NCI-H526 treated with DMSO at 0.1 percent for 48 hours (cell line): ENCODE measurements around the gene NAT8L.
A peak's percentile ranks its signal among the peaks of the same experiment; 100 is the strongest.

Experiments
- DNase-seq: peaks from one replicate; lab custom pipeline; 2025; lab: John Stamatoyannopoulos, UW

Gene NAT8L

GRCh38 chr4:2046031-2046961, 12.8 kb upstream of the NAT8L start:
- DNase-seq, result no peak

- DNase-seq, result no peak
Observed at GRCh38 chr4:2047031-2047660, 12.0 kb upstream of the NAT8L start.

- no peak for DNase-seq
Observed at GRCh38 chr4:2047781-2048581, 11.1 kb upstream of the NAT8L start.

DNA sequence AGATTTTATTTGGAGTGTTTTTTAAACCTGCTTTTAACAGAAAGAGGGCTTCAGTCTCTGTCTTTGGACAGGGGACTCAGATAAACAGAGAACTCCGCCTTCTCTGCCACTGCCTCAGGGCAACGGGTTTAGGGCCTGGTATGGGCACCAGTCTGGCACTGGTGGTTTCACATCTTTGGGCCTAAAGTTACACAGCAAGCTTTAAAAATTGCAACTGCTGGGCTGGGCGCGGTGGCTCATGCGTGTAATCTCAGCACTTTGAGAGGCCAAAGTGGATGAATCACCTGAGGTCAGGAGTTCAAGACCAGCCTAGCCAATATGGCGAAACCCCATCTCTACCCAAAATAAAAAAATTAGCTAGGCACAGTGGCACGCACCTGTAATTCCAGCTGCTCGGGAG, 10.3 kb upstream of the NAT8L start:
- no peak for DNase-seq

DNA sequence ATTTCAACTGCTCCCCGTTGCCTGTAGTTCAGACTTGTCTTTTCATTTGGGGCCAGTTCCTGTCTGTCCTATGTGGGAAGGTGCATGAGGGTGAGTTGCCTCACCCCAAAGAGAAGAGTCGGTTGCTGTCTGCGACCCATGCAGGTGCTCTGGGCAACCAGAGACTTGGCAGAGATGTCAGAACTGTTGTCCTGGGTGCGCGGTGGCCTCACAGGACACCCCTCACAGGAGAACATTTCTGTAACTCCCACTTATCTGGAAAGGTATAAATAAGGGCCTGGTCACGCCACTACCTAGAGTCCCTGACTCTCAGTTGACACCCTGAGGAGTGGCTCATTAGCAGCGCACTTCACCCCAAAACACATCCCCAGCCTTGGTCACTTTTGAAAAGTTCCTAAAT, 9.7 kb upstream of the NAT8L start:
- no peak for DNase-seq

DNA sequence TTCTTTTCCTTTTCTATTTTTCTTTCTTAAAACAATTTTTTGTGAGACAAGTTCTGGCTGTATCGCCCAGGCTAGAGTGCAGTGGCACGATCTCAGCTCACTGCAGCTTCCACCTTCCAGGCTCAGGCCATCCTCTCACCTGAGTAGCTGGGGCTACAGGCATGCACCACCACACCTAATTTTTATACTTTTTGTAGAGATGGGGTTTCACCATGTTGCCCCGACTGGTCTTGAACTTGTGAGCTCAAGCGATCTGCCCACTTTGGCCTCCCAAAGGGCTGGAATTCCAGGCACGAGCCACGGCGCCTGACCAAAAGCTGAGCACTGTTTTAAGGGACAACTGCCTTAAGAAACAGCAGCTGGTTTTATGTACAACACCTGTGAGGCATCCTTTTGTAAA, 9.3 kb upstream of the NAT8L start:
- DNase-seq, result no peak

DNA sequence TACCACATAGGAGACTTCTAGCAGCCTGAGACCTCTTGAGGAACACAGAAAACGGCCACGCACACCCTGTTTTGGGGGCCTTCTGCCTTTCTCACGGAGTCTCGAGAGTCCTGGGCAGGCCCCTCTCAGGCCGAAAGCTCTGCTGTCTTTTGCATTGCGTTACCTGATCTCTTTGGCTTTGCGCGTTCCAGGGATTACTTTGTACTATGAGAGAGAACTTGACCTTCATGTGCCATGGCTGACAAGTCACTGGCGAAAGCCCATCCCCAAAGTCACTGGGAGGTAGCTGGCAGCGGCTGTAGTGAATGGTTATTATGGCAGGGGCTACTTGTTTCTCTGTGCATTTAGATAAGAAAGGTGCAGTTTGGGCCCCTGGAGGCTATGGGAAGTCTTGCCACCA, 8.0 kb upstream of the NAT8L start:
- no peak for DNase-seq

- DNase-seq, result no peak
Observed at GRCh38 chr4:2054217-2054616, 4.9 kb upstream of the NAT8L start.

GRCh38 chr4:2057382-2058065, 1.6 kb upstream of the NAT8L start:
- DNase-seq, result no peak

DNA sequence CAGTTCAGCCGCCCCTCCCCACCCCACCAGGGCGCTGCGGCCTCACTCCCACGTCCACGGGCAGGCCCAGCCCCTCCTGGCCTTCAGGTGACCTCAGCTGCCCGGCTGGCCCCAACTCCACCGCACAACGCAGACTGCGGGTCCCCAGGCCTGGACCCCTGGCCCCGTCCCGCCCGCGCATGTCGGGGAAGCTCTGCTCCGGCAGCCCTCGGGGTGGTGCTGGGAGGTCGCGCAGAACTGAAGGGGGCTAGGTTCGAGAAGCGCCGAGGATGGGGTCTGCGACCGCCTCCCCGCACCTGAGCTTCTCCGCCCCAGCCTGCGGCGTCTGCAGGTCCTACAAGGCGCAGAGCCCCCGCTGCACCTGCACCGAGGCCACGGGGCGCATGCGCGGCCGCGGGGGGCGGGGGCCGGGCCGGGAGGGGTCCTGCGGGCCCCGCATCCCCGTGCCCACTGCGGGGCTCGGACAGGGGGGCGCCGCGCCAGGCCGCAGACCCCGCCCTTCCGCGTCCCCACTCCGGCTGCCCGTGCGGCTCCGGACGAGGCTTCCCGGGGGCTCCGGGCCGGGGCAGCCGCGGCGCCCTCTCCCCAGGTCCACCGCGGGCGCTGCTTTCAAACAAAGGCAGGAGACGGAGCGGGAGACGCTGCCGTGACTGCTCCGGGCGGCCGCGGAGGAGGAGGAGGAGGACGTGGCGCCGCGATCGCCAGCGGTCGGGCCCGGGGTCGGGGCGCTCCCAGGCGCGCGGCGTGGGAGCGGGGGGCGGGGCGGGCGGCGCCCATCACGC, 672 bp upstream of the NAT8L start:
- peak; percentile 26 for DNase-seq

- no peak for DNase-seq
Observed at GRCh38 chr4:2059726-2060602, 837 bp downstream of the NAT8L start.

DNA sequence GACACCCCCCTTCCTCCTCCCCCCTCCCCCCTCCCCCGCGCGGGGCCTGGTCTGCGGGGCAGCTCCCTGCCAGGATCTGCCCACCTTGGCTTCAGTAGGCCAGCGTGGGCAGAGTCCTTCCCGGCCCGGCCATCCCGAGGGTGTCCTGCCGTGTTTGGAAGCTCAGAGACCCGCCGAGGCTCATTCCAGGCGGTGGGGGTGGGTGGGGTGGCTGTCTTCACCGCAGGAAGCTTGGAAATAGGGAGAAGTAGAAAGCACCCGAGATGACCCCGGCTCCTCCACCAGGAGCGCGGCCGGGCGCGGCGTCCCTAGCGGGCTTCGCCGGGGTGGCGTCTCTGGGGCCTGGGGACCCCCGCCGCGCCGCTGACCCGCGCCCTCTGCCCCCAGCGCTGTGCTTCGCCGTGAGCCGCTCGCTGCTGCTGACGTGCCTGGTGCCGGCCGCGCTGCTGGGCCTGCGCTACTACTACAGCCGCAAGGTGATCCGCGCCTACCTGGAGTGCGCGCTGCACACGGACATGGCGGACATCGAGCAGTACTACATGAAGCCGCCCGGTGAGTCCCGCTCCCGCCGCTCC, 1.6 kb downstream of the NAT8L start:
- no peak for DNase-seq

DNA sequence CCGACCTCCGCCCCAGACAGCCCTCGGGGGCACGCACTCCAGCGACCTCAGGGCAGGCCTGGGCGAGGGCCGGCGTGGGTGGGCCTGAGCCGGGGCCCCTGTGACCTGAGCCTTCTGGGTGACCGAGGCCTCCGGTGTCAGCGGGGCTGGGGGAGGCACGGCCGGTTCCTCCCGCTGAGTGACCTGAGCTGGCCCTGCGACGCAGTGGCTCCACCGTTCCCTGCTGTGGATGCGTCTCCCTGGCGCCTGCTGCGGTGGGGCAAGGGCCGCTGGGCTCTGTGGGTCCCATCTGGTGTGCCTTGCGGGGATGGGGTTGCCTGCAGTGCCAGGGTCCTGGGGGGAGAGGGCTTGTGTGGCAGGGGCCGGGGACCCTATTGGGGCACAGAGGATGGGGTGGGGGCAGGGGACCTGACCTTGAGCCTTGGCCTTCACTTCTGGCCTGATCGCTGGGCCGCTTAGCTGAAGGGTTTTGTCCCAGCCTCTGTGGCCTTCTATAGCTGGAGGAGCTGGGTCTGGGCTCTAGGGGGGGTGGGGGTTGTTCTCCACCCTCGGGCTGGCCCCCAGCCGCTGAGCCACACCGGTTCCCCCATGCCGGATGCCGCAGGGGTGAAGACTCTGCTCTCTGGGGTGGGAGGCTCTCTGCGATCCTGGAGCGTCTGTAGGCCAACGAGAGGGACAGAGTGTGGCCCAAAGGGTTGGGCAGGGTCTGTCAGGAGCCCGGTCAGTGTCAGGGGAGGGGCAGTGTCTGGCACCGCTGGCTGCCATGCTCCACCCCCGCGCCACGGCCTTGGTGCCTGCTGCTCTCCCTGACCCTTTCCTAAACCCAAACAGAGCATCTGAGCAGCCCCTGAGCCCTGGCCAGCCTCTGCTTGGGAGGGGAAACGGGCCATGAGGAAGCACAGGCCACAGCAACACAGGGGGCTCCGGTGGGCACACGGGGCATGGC, 2.3 kb downstream of the NAT8L start:
- DNase-seq, result no peak

GRCh38 chr4:2062168-2062807, 3.2 kb downstream of the NAT8L start:
- no peak for DNase-seq

DNA sequence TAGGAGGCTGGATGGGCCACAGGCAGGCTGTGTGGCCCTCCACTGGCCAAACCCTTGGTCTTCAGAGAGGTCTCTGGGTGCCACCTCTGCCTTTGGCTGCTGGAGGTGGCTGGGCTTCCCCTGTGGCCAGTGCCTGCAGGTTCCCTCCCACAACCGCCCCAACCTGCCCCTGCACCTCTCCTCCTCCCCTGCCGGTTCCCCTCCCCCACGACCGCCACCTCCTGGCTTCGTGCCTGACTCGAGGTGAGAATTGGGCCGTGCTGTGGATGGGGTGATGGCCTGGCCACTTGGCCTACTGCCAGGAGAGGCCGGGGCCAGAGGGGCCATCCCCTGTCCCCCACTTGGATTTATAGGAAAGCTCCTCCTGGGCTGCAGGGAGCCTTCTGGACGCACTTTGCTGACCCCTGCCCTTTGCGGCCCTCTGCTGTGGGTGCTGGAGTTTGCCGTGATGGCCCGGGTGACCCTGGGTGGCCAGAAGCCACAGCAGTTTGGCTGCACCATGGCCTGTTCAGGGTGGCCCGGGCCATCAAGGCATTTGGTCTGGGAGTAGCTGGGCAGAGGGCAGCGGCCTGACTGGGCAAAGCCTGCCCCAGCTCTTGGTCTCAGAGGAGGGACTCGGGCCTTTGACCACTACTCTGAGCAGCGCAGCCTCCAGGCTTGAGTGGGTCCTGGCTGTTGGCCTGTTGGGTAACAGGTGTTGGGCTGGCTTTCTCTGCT, 3.8 kb downstream of the NAT8L start:
- DNase-seq, result no peak

GRCh38 chr4:2063557-2064275, 4.6 kb downstream of the NAT8L start:
- DNase-seq, result no peak
